ENCODE data around the gene SLC9A9.

SLC9A9 gene

GRCh38 chr3:143298380-143298779 is 549.9 kb downstream of the SLC9A9 start:
- peaks cover 100% of the 10 kb centered on the region for H3K4me1 ChIP-seq (ENCODE audit: insufficient read depth, low read length)
- no peak overlapping the region for H3K4me2 ChIP-seq (ENCODE audit: insufficient read depth, low read length)
- no peaks in the 10 kb centered on the region for H3K9me3 ChIP-seq (ENCODE audit: insufficient read depth, low read length, severe bottlenecking)
- no peaks in the 10 kb centered on the region for H3K79me2 ChIP-seq (ENCODE audit: insufficient read depth, low read length)
- TF ChIP-seq CTCF (IDR thresholded peaks at IDR 0.05; ENCODE audit: borderline replicate concordance, extremely low read depth, low read length, poor library complexity, severe bottlenecking) (no peak), EZH2 (IDR thresholded peaks at IDR 0.05; ENCODE audit: borderline replicate concordance, low read depth, low read length, severe bottlenecking) (no peak)
- no peaks in the 10 kb centered on the region for H4K20me1 ChIP-seq (ENCODE audit: insufficient read depth, low read length)
- H3K27me3 ChIP-seq (ENCODE audit: insufficient read depth, low read length, poor library complexity), result no peaks in the 10 kb centered on the region
- H3K36me3 ChIP-seq (ENCODE audit: insufficient read depth, low read length), result no peaks in the 10 kb centered on the region
- H3K27ac ChIP-seq (ENCODE audit: low read length), result peak overlapping the region; percentile 73
- no peak for ATAC-seq (ENCODE audit: insufficient read depth, low read depth)
- H3K4me3 ChIP-seq (ENCODE audit: low read depth in 1 of 2, low read length in 2 of 2), result no peak overlapping the region
- H3K9ac ChIP-seq (ENCODE audit: low read depth, low read length), result no peak overlapping the region
- no peak overlapping the region for H2AFZ ChIP-seq (ENCODE audit: low read depth, low read length)
- no peak for DNase-seq

GRCh38 chr3:143295201-143296080 is 552.8 kb downstream of the SLC9A9 start:
- DNase-seq, result peak; percentile 61
- Histone ChIP-seq H3K4me3 (ENCODE audit: low read depth in 1 of 2, low read length in 2 of 2) (peak overlapping the region in 1 of 2 experiments; percentile 10; a peak in 1 of 4 replicates), H2AFZ (ENCODE audit: low read depth, low read length) (peak overlapping the region; percentile 51), H3K9ac (ENCODE audit: low read depth, low read length) (peak overlapping the region; percentile 46), H3K4me1 (ENCODE audit: insufficient read depth, low read length) (peaks cover 80% of the 10 kb centered on the region), H4K20me1 (ENCODE audit: insufficient read depth, low read length) (no peaks in the 10 kb centered on the region), H3K9me3 (ENCODE audit: insufficient read depth, low read length, severe bottlenecking) (no peaks in the 10 kb centered on the region), H3K4me2 (ENCODE audit: insufficient read depth, low read length) (peak overlapping the region; percentile 52), H3K36me3 (ENCODE audit: insufficient read depth, low read length) (no peaks in the 10 kb centered on the region), H3K79me2 (ENCODE audit: insufficient read depth, low read length) (no peaks in the 10 kb centered on the region), H3K27ac (ENCODE audit: low read length) (peak overlapping the region; percentile 87), H3K27me3 (ENCODE audit: insufficient read depth, low read length, poor library complexity) (no peaks in the 10 kb centered on the region)
- TF ChIP-seq CTCF (IDR thresholded peaks at IDR 0.05; ENCODE audit: borderline replicate concordance, extremely low read depth, low read length, poor library complexity, severe bottlenecking) (no peak), EZH2 (IDR thresholded peaks at IDR 0.05; ENCODE audit: borderline replicate concordance, low read depth, low read length, severe bottlenecking) (no peak)
- ATAC-seq (ENCODE audit: insufficient read depth, low read depth), result peak; percentile 63

GRCh38 chr3:143294188-143294587 is 554.1 kb downstream of the SLC9A9 start:
- Histone ChIP-seq H2AFZ (ENCODE audit: low read depth, low read length) (peak overlapping the region; percentile 4; the same call in 1 of the 2 replicates), H3K27ac (ENCODE audit: low read length) (peak overlapping the region; percentile 87), H3K9me3 (ENCODE audit: insufficient read depth, low read length, severe bottlenecking) (no peaks in the 10 kb centered on the region), H3K36me3 (ENCODE audit: insufficient read depth, low read length) (no peaks in the 10 kb centered on the region), H3K4me1 (ENCODE audit: insufficient read depth, low read length) (peaks cover 67% of the 10 kb centered on the region), H3K9ac (ENCODE audit: low read depth, low read length) (peak overlapping the region; percentile 46), H3K4me2 (ENCODE audit: insufficient read depth, low read length) (peak overlapping the region; percentile 52), H4K20me1 (ENCODE audit: insufficient read depth, low read length) (no peaks in the 10 kb centered on the region), H3K79me2 (ENCODE audit: insufficient read depth, low read length) (no peaks in the 10 kb centered on the region), H3K4me3 (ENCODE audit: low read depth in 1 of 2, low read length in 2 of 2) (0 out of 4 replicates have a peak overlapping the region, but pooled peaks of 1 of the 2 experiments have one; percentile 7), H3K27me3 (ENCODE audit: insufficient read depth, low read length, poor library complexity) (no peaks in the 10 kb centered on the region)
- peak; percentile 63 for ATAC-seq (ENCODE audit: insufficient read depth, low read depth)
- peak; percentile 65 for DNase-seq
- TF ChIP-seq CTCF (IDR thresholded peaks at IDR 0.05; ENCODE audit: borderline replicate concordance, extremely low read depth, low read length, poor library complexity, severe bottlenecking) (no peak), EZH2 (IDR thresholded peaks at IDR 0.05; ENCODE audit: borderline replicate concordance, low read depth, low read length, severe bottlenecking) (no peak)

Measured in DND-41 (cell line).